Muscle layer of colon (tissue), 2 donors: ENCODE measurements around the gene RANBP9.

Source experiments
- H3K27ac ChIP-seq: one replicate; pipeline ENCODE4 v1.7.0; 2013; ENCODE audit warnings: low read depth, mild to moderate bottlenecking, low read length, moderate library complexity
- H3K27me3 ChIP-seq, 2 donors: one replicate each; pipeline ENCODE4 v1.7.0; 2013; ENCODE audit warnings: low read length in 2 of 2, mild to moderate bottlenecking in 2 of 2; ENCODE audit not compliant: insufficient read depth in 2 of 2, control insufficient read depth in 1 of 2
- H3K36me3 ChIP-seq: one replicate; pipeline ENCODE4 v1.7.0; 2013; ENCODE audit warnings: mild to moderate bottlenecking, low read length; ENCODE audit not compliant: insufficient read depth
- H3K4me1 ChIP-seq: one replicate; pipeline ENCODE4 v1.7.0; 2013; ENCODE audit warnings: mild to moderate bottlenecking, low read length; ENCODE audit not compliant: insufficient read depth
- H3K4me3 ChIP-seq, 2 donors: one replicate each; pipeline ENCODE4 v1.7.0; 2013; ENCODE audit warnings: low read length in 2 of 2, low read depth in 1 of 2, mild to moderate bottlenecking in 1 of 2, moderate library complexity in 1 of 2
- H3K9ac ChIP-seq: one replicate; pipeline ENCODE4 v1.7.0; 2013; ENCODE audit warnings: low read length
- H3K9me3 ChIP-seq: one replicate; pipeline ENCODE4 v1.7.0; 2013; ENCODE audit warnings: mild to moderate bottlenecking, low read length
- donor health status: abdominal sarcoma.
- donor health status: Adenocarcinoma of cecum.

Gene RANBP9

GRCh38 chr6:13674533-13675190 is 37.0 kb downstream of the RANBP9 start:
- H3K4me1 ChIP-seq, result peaks cover 5% of the 10 kb centered on the region
- H3K9ac ChIP-seq, result no peak overlapping the region
- no peaks in the 10 kb centered on the region for H3K27me3 ChIP-seq
- no peak overlapping the region for H3K27ac ChIP-seq
- no peaks in the 10 kb centered on the region for H3K9me3 ChIP-seq
- H3K4me3 ChIP-seq, result no peak overlapping the region
- no peaks in the 10 kb centered on the region for H3K36me3 ChIP-seq

GRCh38 chr6:13673825-13674444 is 37.7 kb downstream of the RANBP9 start:
- H3K4me1 ChIP-seq, result peaks cover 5% of the 10 kb centered on the region
- no peaks in the 10 kb centered on the region for H3K27me3 ChIP-seq
- no peaks in the 10 kb centered on the region for H3K9me3 ChIP-seq
- no peak overlapping the region for H3K27ac ChIP-seq
- H3K9ac ChIP-seq, result no peak overlapping the region
- no peaks in the 10 kb centered on the region for H3K36me3 ChIP-seq
- no peak overlapping the region for H3K4me3 ChIP-seq

DNA sequence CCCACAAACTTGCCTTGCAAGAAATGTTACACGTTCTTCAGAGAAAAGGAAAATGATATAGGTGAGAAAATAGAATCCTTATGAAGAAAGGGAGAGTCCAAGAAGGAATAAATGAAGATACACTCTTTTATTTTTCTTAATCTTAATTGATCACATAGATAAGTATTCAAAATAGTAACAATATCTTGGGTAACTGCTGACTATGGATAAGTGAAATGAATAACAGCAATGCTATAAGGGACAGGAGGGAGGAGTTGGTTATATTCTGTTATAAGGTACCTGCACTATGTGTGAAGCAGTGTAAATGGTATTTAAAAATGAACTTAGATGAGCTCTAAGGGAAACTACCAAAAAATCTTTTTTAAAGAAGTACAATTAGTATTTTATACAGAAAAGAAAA is 38.3 kb downstream of the RANBP9 start:
- H3K36me3 ChIP-seq, result no peaks in the 10 kb centered on the region

GRCh38 chr6:13672904-13673303 is 38.7 kb downstream of the RANBP9 start:
- no peaks in the 10 kb centered on the region for H3K36me3 ChIP-seq
- H3K4me1 ChIP-seq, result peaks cover 5% of the 10 kb centered on the region
- H3K9me3 ChIP-seq, result no peaks in the 10 kb centered on the region
- H3K9ac ChIP-seq, result no peak overlapping the region
- no peak overlapping the region for H3K27ac ChIP-seq
- H3K4me3 ChIP-seq, result no peak overlapping the region
- no peaks in the 10 kb centered on the region for H3K27me3 ChIP-seq

More for the DNA sequence above, 38.3 kb downstream of the RANBP9 start:
- H3K9me3 ChIP-seq, result no peaks in the 10 kb centered on the region
- H3K4me1 ChIP-seq, result peaks cover 5% of the 10 kb centered on the region
- no peaks in the 10 kb centered on the region for H3K27me3 ChIP-seq
- no peak overlapping the region for H3K27ac ChIP-seq
- no peak overlapping the region for H3K4me3 ChIP-seq
- H3K9ac ChIP-seq, result no peak overlapping the region

DNA sequence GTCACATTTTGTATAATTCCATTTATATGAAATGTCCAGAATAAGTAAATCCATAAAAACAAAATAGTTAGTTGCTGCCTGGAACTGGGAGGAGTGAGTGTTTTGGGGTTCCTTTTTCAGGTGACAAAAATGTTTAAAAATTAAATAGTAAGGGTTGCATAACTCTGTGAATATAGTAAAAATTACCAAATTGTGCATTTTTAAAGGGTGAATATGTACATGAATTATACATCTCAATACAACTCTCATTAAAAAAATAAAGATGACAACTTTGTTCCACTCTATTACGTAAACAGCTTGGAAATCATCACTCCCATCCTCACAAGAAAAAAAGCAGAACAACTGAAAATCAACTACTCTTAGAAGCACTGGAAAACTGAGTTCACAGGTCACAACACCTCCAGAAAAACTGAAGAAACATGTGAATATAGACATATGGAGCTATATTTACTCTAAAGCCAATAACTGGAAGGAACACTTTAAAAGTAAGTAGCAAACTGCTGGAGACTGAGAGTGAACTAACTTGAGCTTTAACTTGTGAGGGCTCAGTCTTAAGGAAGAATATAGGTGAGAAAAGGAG is 40.0 kb downstream of the RANBP9 start:
- H3K4me3 ChIP-seq, result no peak overlapping the region
- no peak overlapping the region for H3K9ac ChIP-seq
- no peaks in the 10 kb centered on the region for H3K36me3 ChIP-seq
- no peaks in the 10 kb centered on the region for H3K9me3 ChIP-seq
- no peaks in the 10 kb centered on the region for H3K27me3 ChIP-seq
- H3K27ac ChIP-seq, result no peak overlapping the region
- H3K4me1 ChIP-seq, result peaks cover 5% of the 10 kb centered on the region

DNA sequence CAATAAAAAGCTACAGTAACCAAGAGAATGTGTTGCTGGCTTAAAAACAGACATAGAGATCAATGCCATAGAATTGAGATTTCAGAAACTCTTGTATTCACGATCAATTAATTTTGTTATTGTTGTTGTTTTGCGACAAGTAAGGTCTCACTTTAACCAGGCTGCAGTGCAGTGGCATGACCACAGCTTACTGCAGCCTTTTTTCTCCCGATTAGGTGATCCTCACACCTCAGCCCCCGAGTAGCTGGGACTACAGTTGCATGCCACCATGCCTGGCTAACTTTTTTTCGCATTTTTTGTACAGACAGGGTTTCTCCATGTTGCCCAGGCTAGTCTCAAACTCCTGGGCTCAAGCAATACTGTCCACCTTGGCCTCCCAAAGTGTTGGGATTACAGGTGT is 42.2 kb downstream of the RANBP9 start:
- H3K27me3 ChIP-seq, result no peaks in the 10 kb centered on the region
- H3K36me3 ChIP-seq, result no peaks in the 10 kb centered on the region
- H3K4me1 ChIP-seq, result peaks cover 5% of the 10 kb centered on the region
- H3K9ac ChIP-seq, result no peak overlapping the region
- no peaks in the 10 kb centered on the region for H3K9me3 ChIP-seq
- no peak overlapping the region for H3K4me3 ChIP-seq
- H3K27ac ChIP-seq, result no peak overlapping the region

- H3K4me1 ChIP-seq, result peaks cover 6% of the 10 kb centered on the region
- H3K27ac ChIP-seq, result no peak overlapping the region
- H3K27me3 ChIP-seq, result no peaks in the 10 kb centered on the region
- no peak overlapping the region for H3K4me3 ChIP-seq
- H3K36me3 ChIP-seq, result no peaks in the 10 kb centered on the region
- H3K9ac ChIP-seq, result no peak overlapping the region
- H3K9me3 ChIP-seq, result no peaks in the 10 kb centered on the region
These were observed 43.2 kb downstream of the RANBP9 start for GRCh38 chr6:13668291-13668928.

DNA sequence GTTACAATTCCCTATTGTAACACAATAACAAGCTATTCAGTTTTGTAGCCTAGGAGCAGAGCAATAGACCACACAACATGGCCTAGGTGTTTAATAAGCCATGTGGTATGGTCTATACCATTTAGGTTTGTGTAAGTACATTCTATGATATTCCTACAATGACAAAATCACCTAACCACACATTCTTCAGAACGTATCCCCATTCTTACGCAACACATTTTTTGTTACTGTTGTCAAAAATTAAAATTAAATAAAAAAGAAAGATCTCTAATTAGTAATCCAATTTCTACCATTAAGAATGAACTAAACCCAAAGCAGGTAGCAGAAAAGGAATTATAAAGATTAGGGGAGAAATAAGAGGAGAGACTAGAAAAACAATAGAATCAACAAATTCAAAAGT is 44.0 kb downstream of the RANBP9 start:
- Histone ChIP-seq H3K27me3 (no peaks in the 10 kb centered on the region), H3K4me1 (peaks cover 10% of the 10 kb centered on the region), H3K27ac (no peak overlapping the region), H3K9ac (no peak overlapping the region), H3K36me3 (no peaks in the 10 kb centered on the region), H3K4me3 (no peak overlapping the region), H3K9me3 (no peaks in the 10 kb centered on the region)

- Histone ChIP-seq H3K4me3 (no peak overlapping the region), H3K36me3 (no peaks in the 10 kb centered on the region), H3K27ac (no peak overlapping the region), H3K9ac (no peak overlapping the region), H3K27me3 (no peaks in the 10 kb centered on the region), H3K9me3 (no peaks in the 10 kb centered on the region), H3K4me1 (peaks cover 10% of the 10 kb centered on the region)
These were observed 45.2 kb downstream of the RANBP9 start for GRCh38 chr6:13666194-13667105.

DNA sequence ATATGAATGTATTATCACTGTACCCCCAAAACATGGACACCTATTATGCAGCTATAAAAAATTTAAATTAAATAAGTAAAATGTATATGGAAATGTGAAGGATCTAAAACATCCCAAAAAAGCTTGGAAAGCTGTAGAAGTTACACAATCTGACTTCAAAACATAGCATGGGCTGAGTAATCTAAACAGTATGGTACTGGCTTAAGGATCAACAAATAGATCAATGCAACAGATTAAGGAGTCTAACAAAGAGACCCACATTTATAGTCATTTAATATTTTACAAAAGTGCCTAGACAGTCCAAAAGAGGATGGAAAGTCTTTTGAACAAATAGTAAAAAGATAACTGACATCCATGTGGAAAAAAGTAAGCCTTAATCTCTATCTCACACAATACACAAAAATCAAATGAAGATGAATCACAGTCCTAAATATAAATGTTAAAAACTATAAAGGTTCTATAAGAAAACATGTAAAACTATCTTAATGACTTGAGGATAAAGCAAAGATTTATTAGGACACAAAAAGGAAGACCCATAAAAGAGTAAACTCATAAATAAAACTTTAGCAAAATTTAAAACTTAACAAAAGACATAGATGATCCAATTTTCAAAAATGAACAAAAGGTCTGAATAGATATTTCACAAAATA is 46.8 kb downstream of the RANBP9 start:
- Histone ChIP-seq H3K9ac (no peak overlapping the region), H3K9me3 (no peaks in the 10 kb centered on the region), H3K4me3 (no peak overlapping the region), H3K27me3 (no peaks in the 10 kb centered on the region), H3K36me3 (no peaks in the 10 kb centered on the region), H3K4me1 (peaks cover 15% of the 10 kb centered on the region), H3K27ac (no peak overlapping the region)
